ENCODE data around the gene GRK6.

The GRK6 gene

DNA sequence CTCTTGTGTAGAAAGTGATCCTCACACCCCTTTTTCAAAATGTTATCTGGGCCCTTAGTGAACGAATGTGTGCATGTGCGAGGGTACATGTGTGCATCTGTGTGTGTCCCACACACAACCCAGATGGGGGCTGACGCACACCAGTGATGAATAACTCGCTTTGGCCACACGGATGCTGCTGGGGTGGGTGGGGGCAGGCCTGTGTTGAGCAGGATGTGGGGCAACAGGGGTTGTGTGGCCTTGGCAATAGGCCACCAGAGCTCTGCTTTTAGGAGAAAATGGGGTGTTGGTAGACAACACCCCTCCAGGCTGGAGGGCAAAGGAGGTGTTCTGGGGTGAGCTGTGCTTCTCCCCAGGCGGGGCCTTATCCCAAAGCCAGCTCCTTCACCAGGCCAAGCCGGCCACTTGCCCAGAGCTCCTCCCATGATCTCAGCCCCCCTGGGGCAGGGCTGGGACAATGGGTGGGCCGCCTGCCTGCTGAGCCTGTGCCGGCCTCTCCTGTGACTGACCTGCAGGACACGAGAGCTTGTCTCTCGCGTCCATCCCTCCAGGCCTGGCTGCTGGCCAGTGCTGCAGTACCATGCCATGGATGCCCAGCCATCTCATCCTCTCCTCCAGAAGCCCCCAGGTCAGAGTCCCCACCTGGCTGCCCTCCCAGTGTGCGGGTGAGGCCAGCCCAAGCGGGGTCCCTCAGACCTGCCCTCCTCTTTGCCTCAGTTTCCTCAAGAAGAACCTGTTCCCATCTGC, 45.3 kb downstream of the GRK6 start:
- DNase-seq (ENCODE audit: low read depth): no peak
- TF ChIP-seq, protein P1, sequence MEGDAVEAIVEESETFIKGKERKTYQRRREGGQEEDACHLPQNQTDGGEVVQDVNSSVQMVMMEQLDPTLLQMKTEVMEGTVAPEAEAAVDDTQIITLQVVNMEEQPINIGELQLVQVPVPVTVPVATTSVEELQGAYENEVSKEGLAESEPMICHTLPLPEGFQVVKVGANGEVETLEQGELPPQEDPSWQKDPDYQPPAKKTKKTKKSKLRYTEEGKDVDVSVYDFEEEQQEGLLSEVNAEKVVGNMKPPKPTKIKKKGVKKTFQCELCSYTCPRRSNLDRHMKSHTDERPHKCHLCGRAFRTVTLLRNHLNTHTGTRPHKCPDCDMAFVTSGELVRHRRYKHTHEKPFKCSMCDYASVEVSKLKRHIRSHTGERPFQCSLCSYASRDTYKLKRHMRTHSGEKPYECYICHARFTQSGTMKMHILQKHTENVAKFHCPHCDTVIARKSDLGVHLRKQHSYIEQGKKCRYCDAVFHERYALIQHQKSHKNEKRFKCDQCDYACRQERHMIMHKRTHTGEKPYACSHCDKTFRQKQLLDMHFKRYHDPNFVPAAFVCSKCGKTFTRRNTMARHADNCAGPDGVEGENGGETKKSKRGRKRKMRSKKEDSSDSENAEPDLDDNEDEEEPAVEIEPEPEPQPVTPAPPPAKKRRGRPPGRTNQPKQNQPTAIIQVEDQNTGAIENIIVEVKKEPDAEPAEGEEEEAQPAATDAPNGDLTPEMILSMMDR (IDR thresholded peaks at IDR 0.05; ENCODE audit: low read depth, low read length, missing control alignments): no peak
- H3K4me3 ChIP-seq (ENCODE audit: low read depth, low read length): no peak overlapping the region

DNA sequence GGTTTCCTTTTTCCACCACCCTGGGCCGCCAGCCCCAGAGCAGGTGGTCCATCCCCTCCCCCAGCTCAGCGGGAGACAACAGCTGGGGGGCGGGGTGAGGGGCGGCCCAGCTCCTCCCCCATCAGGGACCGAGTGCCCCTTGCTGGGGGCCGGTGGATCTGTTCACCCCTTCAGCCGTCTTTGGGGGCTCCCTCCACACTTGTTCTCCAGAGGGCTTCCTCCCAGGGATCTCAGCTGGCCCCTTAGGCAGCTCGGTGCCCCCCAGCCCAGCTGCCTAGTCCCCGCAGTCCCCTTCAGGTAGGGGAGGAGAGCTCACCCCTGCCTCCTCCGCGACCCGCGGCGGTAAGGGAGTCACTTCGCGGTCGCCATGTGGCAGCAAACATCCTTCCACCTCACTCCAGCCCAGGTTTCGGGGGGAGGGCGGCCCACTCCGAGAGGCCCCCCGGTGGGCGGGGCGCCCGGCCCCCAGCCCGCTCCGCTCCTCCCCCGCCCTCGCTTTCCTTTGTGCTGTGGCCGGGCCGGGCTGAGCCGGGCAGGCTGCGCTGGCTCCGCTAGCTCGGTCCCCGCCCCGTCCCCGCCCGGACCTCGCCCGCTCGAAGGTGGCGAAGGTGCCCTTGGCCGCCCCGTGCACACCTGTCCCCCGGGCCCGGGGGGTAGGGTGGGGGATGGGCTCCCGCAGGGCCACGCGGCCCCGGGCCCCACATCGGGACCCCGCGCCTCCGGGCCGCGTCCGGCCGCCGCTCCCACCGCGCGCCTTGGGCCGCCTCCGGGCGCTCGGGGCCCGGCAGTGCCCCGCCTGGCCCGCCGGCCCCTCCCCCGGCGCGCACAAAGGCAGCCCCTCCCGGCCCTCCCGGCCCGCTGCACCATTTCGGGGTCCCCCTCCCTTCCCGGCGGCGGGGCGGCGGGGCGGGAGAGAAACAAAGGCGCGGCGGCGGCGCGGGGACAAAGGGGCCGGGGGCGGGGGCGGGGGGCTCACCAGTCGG, 46.3 kb downstream of the GRK6 start:
- no peak for DNase-seq (ENCODE audit: low read depth)
- H3K4me3 ChIP-seq (ENCODE audit: low read depth, low read length): peak overlapping the region; percentile 49
- TF ChIP-seq, protein P1 (IDR thresholded peaks at IDR 0.05; ENCODE audit: low read depth, low read length, missing control alignments): no peak

DNA sequence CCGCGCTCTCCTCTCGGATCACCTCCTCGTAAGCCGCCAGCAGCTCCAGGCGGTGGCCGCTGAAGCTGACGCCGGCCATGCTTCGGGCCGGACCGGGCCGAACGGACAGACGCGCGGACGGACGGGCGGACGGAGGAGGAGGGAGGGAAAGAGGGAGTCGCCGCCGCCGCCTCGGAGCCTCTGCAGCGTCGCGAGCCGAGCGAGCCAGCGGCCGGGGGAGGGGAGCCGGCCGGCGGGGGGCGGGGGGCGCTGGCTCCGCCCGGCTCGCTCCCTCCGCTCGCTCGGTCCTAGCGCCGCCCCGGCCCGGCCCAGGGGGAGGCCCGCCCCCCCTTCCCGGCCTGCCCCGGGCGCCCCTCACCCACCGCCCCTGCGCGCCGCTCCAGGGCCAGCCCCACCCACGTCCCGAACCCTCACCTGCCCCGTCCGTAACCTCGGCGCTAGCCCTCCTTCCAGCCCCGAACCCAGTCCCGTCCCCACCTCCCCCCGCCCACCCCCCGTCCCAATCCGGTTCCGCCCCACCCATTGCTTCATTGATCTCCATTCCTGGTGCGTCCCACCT, 47.0 kb downstream of the GRK6 start, which contains the start of gene DBN1:
Gene DBN1, minus strand, starts transcription at position 192 of the 559 bp plus-strand sequence. Its CDS starts 113 bp downstream, at position 79.
- H3K4me3 ChIP-seq (ENCODE audit: low read depth, low read length): peak within 1 kb of the TSS; percentile 49
- DNase-seq (ENCODE audit: low read depth): no peak
- TF ChIP-seq, protein P1 (IDR thresholded peaks at IDR 0.05; ENCODE audit: low read depth, low read length, missing control alignments): no peak

DNA sequence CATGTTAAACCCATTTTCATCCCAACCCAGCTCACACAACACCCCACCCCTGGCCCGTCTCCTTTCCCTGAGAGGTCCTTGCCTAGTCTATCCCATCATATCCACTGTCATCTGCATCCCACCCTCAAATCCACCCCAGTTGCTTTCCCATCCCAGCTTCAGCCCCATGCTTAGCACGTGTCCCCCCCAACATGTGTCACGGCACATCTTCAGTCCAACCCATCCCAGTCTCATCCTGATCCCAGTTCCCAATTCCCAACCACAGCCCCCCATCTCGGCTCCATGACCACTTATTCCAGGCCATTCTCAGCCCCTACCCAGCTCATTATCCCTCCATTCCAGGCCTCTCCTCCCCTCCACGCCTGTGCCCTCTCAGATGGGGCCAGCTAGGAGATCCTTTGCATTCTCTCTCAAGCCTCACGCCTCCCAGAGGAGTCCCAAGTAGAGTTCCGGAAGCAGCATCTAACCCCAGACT, 47.6 kb downstream of the GRK6 start:
- TF ChIP-seq, protein P1 (IDR thresholded peaks at IDR 0.05; ENCODE audit: low read depth, low read length, missing control alignments): no peak
- DNase-seq (ENCODE audit: low read depth): no peak
- H3K4me3 ChIP-seq (ENCODE audit: low read depth, low read length): no peak overlapping the region

DNA sequence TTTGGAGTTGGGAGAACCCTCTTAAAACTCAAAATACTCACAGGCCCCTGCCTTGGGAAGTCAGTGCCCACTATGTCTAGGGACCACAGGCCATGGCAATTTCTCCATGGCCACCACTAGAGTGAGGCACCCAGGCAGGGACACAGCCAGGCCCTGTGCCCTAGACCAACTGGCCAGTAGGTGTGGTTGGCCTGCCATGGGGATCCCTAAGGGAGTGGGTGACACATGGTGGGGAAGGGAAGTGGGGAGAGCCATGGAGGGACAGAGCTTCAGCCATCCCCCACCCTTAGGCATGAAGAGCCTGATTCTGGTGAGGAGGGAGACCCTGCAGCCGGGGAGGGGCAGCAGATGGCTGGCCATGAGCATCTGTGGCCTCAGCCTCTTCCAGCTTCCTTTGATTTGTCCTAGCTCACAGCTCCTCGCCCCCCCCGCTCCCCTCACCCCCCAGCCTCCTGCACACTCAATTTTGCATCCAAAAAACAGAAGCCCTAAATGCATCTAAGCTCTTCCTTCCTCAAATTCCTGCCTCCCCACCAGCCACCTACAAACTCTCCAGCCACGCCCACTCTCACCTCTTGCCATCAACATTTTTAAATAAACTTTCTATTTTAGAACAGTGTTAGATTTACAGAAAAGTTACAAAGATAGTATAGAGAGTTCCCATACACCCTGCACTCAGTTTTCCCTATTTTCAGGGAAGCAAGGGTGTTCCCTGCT, 48.5 kb downstream of the GRK6 start:
- H3K4me3 ChIP-seq (ENCODE audit: low read depth, low read length): no peak overlapping the region
- no peak for DNase-seq (ENCODE audit: low read depth)
- TF ChIP-seq, protein P1 (IDR thresholded peaks at IDR 0.05; ENCODE audit: low read depth, low read length, missing control alignments): no peak
